Activated naive CD4-positive, alpha-beta T cell treated with anti-CD3 and anti-CD28 coated beads, Interleukin-2, amount 10 ng/mL, durations not matched to agents 7 days and 5 days (primary cell): ENCODE results near the gene BCDIN3D.
"Not testable (repeated sequence)": the region's sequence is repeated elsewhere in the genome, so short reads cannot be mapped to it uniquely, and the experiment has no call there.

Experiments used
- CTCF ChIA-PET: fragments of 350-600 bp; sonication (Branson Sonifier 250); formaldehyde crosslinking; loops from one replicate; lab custom pipeline; 2021; ENCODE audit warnings: antibody characterized with exemption; lab: Charles Lee
- DNase-seq: peaks from one replicate; pipeline ENCODE4 v3.0.0-alpha.2; 2020
- H3K27ac Mint-ChIP-seq: one replicate; pipeline ENCODE4 v1.8.0; 2021; ENCODE audit warnings: mild to moderate bottlenecking, moderate library complexity, mixed read lengths
- H3K27me3 Mint-ChIP-seq: one replicate; pipeline ENCODE4 v1.8.0; 2021; ENCODE audit warnings: mild to moderate bottlenecking, mixed read lengths
- H3K36me3 Mint-ChIP-seq: one replicate; pipeline ENCODE4 v1.8.0; 2021; ENCODE audit warnings: mixed read lengths
- H3K4me1 Mint-ChIP-seq: one replicate; pipeline ENCODE4 v1.8.0; 2021; ENCODE audit warnings: mixed read lengths
- H3K4me3 Mint-ChIP-seq: one replicate; pipeline ENCODE4 v1.8.0; 2021; ENCODE audit warnings: mild to moderate bottlenecking, moderate library complexity, mixed read lengths
- H3K9me3 Mint-ChIP-seq: one replicate; pipeline ENCODE4 v1.8.0; 2021; ENCODE audit warnings: mixed read lengths

Gene BCDIN3D

GRCh38 chr12:49871263-49871561 is 28.3 kb upstream of the BCDIN3D start:
- no peaks in the 10 kb centered on the region for H3K36me3 Mint-ChIP-seq
- H3K9me3 Mint-ChIP-seq, result no peaks in the 10 kb centered on the region
- no peaks in the 10 kb centered on the region for H3K4me1 Mint-ChIP-seq
- peaks cover 37% of the 10 kb centered on the region for H3K27me3 Mint-ChIP-seq
- no peak overlapping the region for H3K27ac Mint-ChIP-seq
- CTCF ChIA-PET, result no interaction called here
- no peak overlapping the region for H3K4me3 Mint-ChIP-seq
- no peak for DNase-seq

- Mint-ChIP-seq H3K36me3 (no peaks in the 10 kb centered on the region), H3K4me1 (no peaks in the 10 kb centered on the region), H3K9me3 (no peaks in the 10 kb centered on the region), H3K27ac (no peak overlapping the region), H3K4me3 (no peak overlapping the region), H3K27me3 (peaks cover 39% of the 10 kb centered on the region)
- CTCF ChIA-PET, result interaction anchor here (1.3 kb wide), 1 partner anchor 32 kb away, joined by 3 read pairs; no protein-coding TSS in a partner anchor
- no peak for DNase-seq
These were observed 27.8 kb upstream of the BCDIN3D start for GRCh38 chr12:49870501-49871262.

GRCh38 chr12:49869816-49870500 is 27.1 kb upstream of the BCDIN3D start:
- no peak overlapping the region for H3K27ac Mint-ChIP-seq
- no peak overlapping the region for H3K4me3 Mint-ChIP-seq
- H3K9me3 Mint-ChIP-seq, result no peaks in the 10 kb centered on the region
- no peaks in the 10 kb centered on the region for H3K36me3 Mint-ChIP-seq
- DNase-seq, result no peak
- CTCF ChIA-PET, result interaction anchor here (1.1 to 5.1 kb wide), 6 partner anchors 18 to 97 kb away, joined by 3 to 25 read pairs (median 5); no protein-coding TSS in a partner anchor
- H3K27me3 Mint-ChIP-seq, result peaks cover 43% of the 10 kb centered on the region
- H3K4me1 Mint-ChIP-seq, result no peaks in the 10 kb centered on the region

DNA sequence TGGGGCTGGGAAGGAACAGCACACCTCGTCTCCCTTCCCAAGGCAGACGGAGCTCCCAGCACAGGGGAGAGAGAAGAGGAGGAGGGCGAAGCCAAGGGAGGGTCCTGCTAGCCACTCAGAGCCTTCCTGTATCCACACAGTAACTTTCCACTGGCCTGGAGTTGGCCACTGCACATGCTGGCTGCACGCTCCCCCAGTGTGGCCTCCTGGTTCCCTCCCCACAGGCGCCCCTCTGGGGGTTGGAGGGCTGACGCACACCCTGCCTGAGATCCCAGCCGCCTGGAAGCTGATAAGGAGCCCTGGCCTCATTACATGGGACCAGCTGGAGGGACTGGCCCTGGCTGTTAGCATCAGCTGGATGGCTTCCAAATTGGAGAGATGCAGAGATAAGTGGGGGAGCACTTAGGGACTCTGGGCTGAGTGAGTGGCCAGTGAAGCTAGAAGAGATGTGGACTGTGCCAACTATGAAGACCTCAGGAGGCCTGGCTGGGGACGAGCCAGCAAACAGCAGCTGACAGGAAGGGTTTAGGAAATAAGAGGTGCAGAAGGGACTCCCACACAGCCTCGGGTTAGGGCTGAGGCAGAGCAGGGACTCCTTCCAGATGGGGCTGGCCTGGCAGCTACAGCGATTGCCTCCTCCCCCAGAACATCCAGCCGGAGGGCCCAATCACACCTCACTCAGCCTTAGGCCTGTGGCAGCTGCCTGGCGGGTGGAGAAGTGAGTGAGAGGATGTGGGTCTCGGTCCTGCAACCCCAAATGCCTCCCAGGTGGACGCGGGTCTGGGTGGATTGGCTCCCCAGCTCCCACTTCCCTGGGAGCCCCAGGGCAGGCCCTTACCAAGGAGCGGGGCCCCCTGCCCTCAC is 26.3 kb upstream of the BCDIN3D start:
- H3K27me3 Mint-ChIP-seq, result peaks cover 51% of the 10 kb centered on the region
- H3K9me3 Mint-ChIP-seq, result no peaks in the 10 kb centered on the region
- no peak overlapping the region for H3K4me3 Mint-ChIP-seq
- H3K4me1 Mint-ChIP-seq, result no peaks in the 10 kb centered on the region
- H3K36me3 Mint-ChIP-seq, result no peaks in the 10 kb centered on the region
- CTCF ChIA-PET, result interaction anchor here (0.6 to 5.1 kb wide), 9 partner anchors 18 to 185 kb away, joined by 3 to 25 read pairs (median 4); partner anchors contain the start of gene FAIM2
- no peak overlapping the region for H3K27ac Mint-ChIP-seq
- no peak for DNase-seq

DNA sequence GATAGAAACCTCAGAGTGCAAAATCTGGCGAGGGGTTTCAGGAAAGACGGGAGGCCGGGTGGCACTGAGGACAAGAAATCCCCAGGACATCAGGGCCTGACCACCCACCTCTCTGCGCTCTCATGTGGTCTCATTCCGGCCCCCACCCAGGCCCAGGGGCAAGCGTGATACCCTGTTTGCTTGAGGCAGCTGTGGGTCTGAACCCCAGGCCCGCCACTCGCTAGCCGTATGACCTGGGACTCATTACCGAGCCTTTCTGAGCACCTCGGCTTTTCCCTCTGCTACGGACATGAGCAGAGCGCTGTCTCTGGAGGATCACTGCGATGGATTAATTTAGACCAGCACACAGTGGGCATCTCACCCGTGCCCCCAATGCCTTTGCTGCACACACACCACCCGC is 25.5 kb upstream of the BCDIN3D start:
- Mint-ChIP-seq H3K4me3 (no peak overlapping the region), H3K27me3 (peaks cover 57% of the 10 kb centered on the region), H3K27ac (peak overlapping the region; percentile 14), H3K9me3 (no peaks in the 10 kb centered on the region), H3K36me3 (no peaks in the 10 kb centered on the region), H3K4me1 (no peaks in the 10 kb centered on the region)
- DNase-seq, result no peak
- CTCF ChIA-PET, result interaction anchor here (0.6 to 5.1 kb wide), 10 partner anchors 36 to 202 kb away, joined by 3 to 25 read pairs (median 6); partner anchors contain the start of gene FAIM2

DNA sequence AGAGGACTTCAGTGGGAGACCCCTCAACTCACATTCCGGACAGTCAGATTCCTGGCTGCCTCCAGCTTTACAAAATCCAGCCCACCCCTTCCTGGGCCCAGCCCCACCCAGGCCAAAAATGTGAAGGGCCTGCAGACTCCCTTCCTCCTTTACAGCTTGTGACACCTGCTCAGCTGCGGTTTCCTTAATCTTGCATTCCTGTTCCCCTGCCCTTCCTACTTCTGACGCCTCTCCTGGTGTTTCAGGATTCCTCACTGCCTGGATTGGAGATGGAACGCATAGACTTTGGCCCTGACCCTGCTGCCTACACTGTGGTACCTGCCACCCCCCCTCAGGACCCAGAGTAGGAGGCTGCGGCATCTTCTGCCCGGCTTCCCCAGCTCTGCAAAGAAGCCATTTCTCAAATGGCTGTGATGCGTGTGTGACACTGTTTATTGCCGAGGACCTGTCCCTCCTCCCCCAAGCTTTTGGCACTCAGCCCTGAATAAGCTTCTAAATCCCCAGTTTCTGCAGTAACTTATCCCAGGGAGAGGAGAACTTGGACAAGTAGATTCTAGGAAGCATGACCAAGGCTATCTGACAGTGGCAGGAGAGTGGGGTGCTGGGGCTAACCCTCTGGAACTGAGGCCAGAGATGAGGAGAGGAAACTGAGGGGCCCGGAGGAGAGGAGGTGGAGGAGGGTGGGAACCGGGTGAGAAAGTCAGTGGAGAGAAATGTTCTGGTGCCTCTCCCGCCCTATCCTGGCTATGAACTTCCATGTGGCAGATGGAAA is 24.9 kb upstream of the BCDIN3D start:
- no peak for DNase-seq
- CTCF ChIA-PET, result interaction anchor here (1.2 to 5.1 kb wide), 14 partner anchors 11 to 202 kb away, joined by 3 to 25 read pairs (median 4); partner anchors contain the start of gene FAIM2
- no peaks in the 10 kb centered on the region for H3K4me1 Mint-ChIP-seq
- no peak overlapping the region for H3K27ac Mint-ChIP-seq
- no peaks in the 10 kb centered on the region for H3K9me3 Mint-ChIP-seq
- no peaks in the 10 kb centered on the region for H3K36me3 Mint-ChIP-seq
- no peak overlapping the region for H3K4me3 Mint-ChIP-seq
- H3K27me3 Mint-ChIP-seq, result peaks cover 55% of the 10 kb centered on the region

GRCh38 chr12:49866859-49867569 is 24.1 kb upstream of the BCDIN3D start:
- no peak overlapping the region for H3K4me3 Mint-ChIP-seq
- no peaks in the 10 kb centered on the region for H3K4me1 Mint-ChIP-seq
- no peaks in the 10 kb centered on the region for H3K9me3 Mint-ChIP-seq
- CTCF ChIA-PET, result interaction anchor here (0.9 to 5.1 kb wide), 16 partner anchors 10 to 203 kb away, joined by 3 to 25 read pairs (median 4); no protein-coding TSS in a partner anchor
- no peaks in the 10 kb centered on the region for H3K36me3 Mint-ChIP-seq
- H3K27ac Mint-ChIP-seq, result no peak overlapping the region
- peaks cover 54% of the 10 kb centered on the region for H3K27me3 Mint-ChIP-seq
- peak; percentile 80 for DNase-seq

GRCh38 chr12:49865782-49866135 is 22.9 kb upstream of the BCDIN3D start:
- H3K4me3 Mint-ChIP-seq, result no peak overlapping the region
- no peak for DNase-seq
- no peaks in the 10 kb centered on the region for H3K9me3 Mint-ChIP-seq
- no peaks in the 10 kb centered on the region for H3K4me1 Mint-ChIP-seq
- peaks cover 54% of the 10 kb centered on the region for H3K27me3 Mint-ChIP-seq
- no peak overlapping the region for H3K27ac Mint-ChIP-seq
- no peaks in the 10 kb centered on the region for H3K36me3 Mint-ChIP-seq
- CTCF ChIA-PET, result interaction anchor here (1.0 to 5.1 kb wide), 9 partner anchors 9 to 120 kb away, joined by 3 to 25 read pairs (median 5); no protein-coding TSS in a partner anchor

DNA sequence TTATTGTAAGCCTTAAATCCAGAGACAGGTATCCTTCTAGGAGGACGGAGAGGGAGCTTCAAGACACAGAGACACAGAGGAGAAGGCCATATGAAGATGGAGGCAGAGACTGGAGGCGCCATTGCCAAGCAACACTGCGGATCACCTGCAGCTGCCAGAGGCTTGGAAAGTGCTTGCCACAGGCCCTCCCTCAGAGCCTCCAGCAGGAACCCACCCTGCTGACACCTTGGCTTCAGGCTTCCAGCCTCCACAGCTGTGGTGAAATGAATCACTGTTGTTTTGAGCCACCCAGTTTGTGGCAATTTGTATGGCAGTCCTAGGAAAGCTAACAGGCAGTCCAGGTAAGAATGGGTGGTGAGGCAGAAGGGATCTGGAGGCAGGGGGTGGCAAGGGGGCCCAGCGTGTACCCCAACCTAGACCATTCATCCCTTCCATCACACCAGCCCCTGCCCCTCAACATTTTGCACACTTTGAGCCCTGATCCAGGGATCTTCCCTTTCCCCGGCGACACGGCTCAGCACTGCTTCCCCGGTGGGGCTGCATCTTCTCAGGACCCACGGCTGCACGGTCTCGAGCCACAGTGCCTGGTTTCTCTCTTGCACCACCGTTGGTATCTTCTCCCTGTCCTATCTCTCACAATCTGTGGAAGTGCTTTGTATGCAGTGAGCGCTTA is 22.3 kb upstream of the BCDIN3D start:
- H3K4me1 Mint-ChIP-seq, result no peaks in the 10 kb centered on the region
- no peaks in the 10 kb centered on the region for H3K9me3 Mint-ChIP-seq
- H3K4me3 Mint-ChIP-seq, result no peak overlapping the region
- H3K27ac Mint-ChIP-seq, result no peak overlapping the region
- H3K27me3 Mint-ChIP-seq, result peaks cover 54% of the 10 kb centered on the region
- CTCF ChIA-PET, result interaction anchor here (1.0 to 5.1 kb wide), 6 partner anchors 9 to 102 kb away, joined by 3 to 25 read pairs (median 6); no protein-coding TSS in a partner anchor
- no peak for DNase-seq
- H3K36me3 Mint-ChIP-seq, result no peaks in the 10 kb centered on the region

- Mint-ChIP-seq H3K36me3 (no peaks in the 10 kb centered on the region), H3K4me3 (no peak overlapping the region), H3K9me3 (no peaks in the 10 kb centered on the region), H3K27ac (no peak overlapping the region), H3K27me3 (peaks cover 51% of the 10 kb centered on the region), H3K4me1 (no peaks in the 10 kb centered on the region)
- DNase-seq, result no peak
- CTCF ChIA-PET, result interaction anchor here (0.9 kb wide), 1 partner anchor 102 kb away, joined by 4 read pairs; no protein-coding TSS in a partner anchor
These were observed 21.8 kb upstream of the BCDIN3D start for GRCh38 chr12:49864798-49865090.

DNA sequence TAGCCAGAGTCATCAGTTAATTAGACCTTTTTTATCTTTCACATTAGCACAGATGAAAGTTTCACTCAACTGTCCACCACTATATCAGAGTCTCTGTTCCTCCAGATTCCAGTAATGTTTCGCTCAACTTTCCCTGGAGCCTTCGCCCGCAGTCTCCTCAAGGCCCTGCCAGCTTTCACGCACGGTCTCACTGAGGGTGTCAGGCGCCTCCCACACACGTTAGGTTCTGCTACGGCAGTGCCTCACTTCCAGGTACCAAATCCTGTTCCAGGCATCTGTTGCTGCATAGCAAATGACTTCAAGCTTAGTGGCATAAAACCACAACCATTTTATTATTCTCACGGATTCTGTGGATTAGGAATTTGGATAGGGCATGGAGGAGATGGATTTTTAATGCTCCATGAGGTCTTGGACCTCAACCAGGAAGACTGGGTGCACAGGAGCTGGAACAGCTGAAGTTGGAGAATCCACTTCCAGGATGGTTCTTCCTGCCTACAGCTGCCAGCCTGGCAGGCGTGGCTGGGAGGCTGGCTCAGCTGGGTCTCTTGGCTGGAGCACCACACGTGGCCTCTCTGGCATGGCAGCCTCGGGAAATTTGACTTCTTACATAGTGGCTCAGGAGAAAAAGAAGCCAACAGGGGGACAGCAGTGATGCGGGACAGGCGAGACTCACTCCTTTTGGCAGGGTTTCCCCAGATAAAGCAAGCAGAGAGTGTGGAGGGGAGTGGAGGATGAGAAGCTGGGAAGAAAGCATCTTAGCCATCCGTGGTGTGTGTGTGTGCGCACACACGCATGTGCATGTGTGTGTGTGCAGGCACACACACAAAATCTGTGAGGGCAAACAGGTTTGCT is 21.3 kb upstream of the BCDIN3D start:
- Mint-ChIP-seq H3K36me3 (no peaks in the 10 kb centered on the region), H3K4me1 (no peaks in the 10 kb centered on the region), H3K27me3 (peaks cover 48% of the 10 kb centered on the region), H3K4me3 (no peak overlapping the region), H3K27ac (no peak overlapping the region), H3K9me3 (no peaks in the 10 kb centered on the region)
- DNase-seq, result no peak
- CTCF ChIA-PET, result interaction anchor here (0.6 to 0.9 kb wide), 2 partner anchors 26 to 103 kb away, joined by 3 to 4 read pairs; no protein-coding TSS in a partner anchor

DNA sequence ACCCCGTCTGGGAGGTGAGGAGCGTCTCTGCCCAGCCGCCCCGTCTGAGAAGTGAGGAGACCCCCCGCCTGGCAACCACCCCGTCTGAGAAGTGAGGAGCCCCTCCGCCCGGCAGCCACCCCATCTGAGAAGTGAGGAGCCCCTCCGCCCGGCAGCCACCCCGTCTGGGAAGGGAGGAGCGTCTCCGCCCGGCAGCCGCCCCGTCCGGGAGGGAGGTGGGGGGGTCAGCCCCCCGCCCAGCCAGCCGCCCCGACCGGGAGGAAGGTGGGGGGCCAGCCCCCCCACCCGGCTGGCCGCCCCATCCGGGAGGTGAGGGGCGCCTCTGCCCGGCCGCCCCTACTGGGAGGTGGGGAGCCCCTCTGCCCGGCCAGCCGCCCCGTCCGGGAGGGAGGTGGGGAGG is 18.0 kb upstream of the BCDIN3D start:
- H3K36me3 Mint-ChIP-seq, H3K27ac Mint-ChIP-seq, CTCF ChIA-PET: not testable (repeated sequence)

More for the DNA sequence above, 18.0 kb upstream of the BCDIN3D start:
- DNase-seq, H3K4me3 Mint-ChIP-seq, H3K9me3 Mint-ChIP-seq, H3K4me1 Mint-ChIP-seq: not testable (repeated sequence)
- H3K27me3 Mint-ChIP-seq, result peaks cover 35% of the 10 kb centered on the region
